Astrocyte of the cerebellum (primary cell): ENCODE results near the gene SPSB4.

Source experiments
- DNase-seq: peaks from one replicate; pipeline ENCODE4 v3.0.0-alpha.2; 2011; ENCODE audit warnings: low read depth
- H3K4me3 ChIP-seq: 2 replicates; pipeline ENCODE4 v1.5.1; 2011; ENCODE audit warnings: mild to moderate bottlenecking, low read depth, low read length, moderate library complexity
- CTCF ChIP-seq: IDR thresholded peaks from 2 replicates; pipeline ENCODE4 v1.5.1; 2012; ENCODE audit warnings: low read length, low read depth, moderate library complexity, mild to moderate bottlenecking; ENCODE audit errors: missing control alignments
- in situ Hi-C: cut with HindIII; loops from 2 replicates; pipeline ENCODE4 v1.10.0; 2017; ENCODE audit warnings: low sequenced_read_pairs

Gene SPSB4

GRCh38 chr3:141050576-141051442, at the start of gene SPSB4:
Gene SPSB4 (plus strand): TSS chr3:141051347. CDS start chr3:141066105, 14,758 bp downstream.
- in situ Hi-C loops = no loop called here
- no peak for DNase-seq
- TF ChIP-seq CTCF = no peak
- H3K4me3 ChIP-seq = peak within 1 kb of the TSS; percentile 38

- no peak overlapping the region for H3K4me3 ChIP-seq
- no peak for DNase-seq
- in situ Hi-C loops = no loop called here
- TF ChIP-seq CTCF = no peak
Observed at GRCh38 chr3:141006344-141006743, 44.8 kb upstream of the SPSB4 start.

GRCh38 chr3:141009496-141009895, 41.7 kb upstream of the SPSB4 start:
- in situ Hi-C loops = no loop called here
- no peak overlapping the region for H3K4me3 ChIP-seq

GRCh38 chr3:141011232-141011996, 39.7 kb upstream of the SPSB4 start:
- peak; percentile 93 for TF ChIP-seq CTCF
- in situ Hi-C loops = no loop called here
- H3K4me3 ChIP-seq = no peak overlapping the region
- peak; percentile 18 for DNase-seq

More at GRCh38 chr3:141009496-141009895, 41.7 kb upstream of the SPSB4 start:
- no peak for DNase-seq
- no peak for TF ChIP-seq CTCF

GRCh38 chr3:141011997-141012262, 39.2 kb upstream of the SPSB4 start:
- no peak for TF ChIP-seq CTCF
- no peak for DNase-seq
- no peak overlapping the region for H3K4me3 ChIP-seq
- in situ Hi-C loops = no loop called here

- no peak overlapping the region for H3K4me3 ChIP-seq
- DNase-seq = no peak
- in situ Hi-C loops = no loop called here
- TF ChIP-seq CTCF = no peak
Observed at GRCh38 chr3:141012571-141012970, 38.6 kb upstream of the SPSB4 start.
